A673 (cell line): Measurements from ENCODE around the gene FBXL15.

Source experiments
- EZH2 ChIP-seq: fragments of 200-600 bp; sonication (generic); IDR thresholded peaks from 2 replicates; pipeline ENCODE4 v1.6.1; 2017; ENCODE audit warnings: borderline replicate concordance, low read depth, mild to moderate bottlenecking, mixed read lengths, antibody characterized with exemption, low read length; ENCODE audit not compliant: poor library complexity, severe bottlenecking
- TF ChIP-seq, protein P1 (sequence below): fragments of 300-800, 200-600 bp; sonication (generic); conservative IDR thresholded peaks from 2 replicates; pipeline ENCODE4 v1.5.1; 2017; ENCODE audit warnings: low read depth, mild to moderate bottlenecking, antibody characterized with exemption, low read length, moderate library complexity, mixed read lengths

- TF ChIP-seq, protein P1, sequence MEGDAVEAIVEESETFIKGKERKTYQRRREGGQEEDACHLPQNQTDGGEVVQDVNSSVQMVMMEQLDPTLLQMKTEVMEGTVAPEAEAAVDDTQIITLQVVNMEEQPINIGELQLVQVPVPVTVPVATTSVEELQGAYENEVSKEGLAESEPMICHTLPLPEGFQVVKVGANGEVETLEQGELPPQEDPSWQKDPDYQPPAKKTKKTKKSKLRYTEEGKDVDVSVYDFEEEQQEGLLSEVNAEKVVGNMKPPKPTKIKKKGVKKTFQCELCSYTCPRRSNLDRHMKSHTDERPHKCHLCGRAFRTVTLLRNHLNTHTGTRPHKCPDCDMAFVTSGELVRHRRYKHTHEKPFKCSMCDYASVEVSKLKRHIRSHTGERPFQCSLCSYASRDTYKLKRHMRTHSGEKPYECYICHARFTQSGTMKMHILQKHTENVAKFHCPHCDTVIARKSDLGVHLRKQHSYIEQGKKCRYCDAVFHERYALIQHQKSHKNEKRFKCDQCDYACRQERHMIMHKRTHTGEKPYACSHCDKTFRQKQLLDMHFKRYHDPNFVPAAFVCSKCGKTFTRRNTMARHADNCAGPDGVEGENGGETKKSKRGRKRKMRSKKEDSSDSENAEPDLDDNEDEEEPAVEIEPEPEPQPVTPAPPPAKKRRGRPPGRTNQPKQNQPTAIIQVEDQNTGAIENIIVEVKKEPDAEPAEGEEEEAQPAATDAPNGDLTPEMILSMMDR: no peak
- TF ChIP-seq EZH2: no peak
Measured at GRCh38 chr10:102424145-102424544, 3.5 kb downstream of the FBXL15 start.
